Activated CD4-positive, alpha-beta T cell treated with anti-CD3 and anti-CD28 coated beads, Interleukin-2, amount 50 U/mL, for 16 hours (primary cell): Measurements from ENCODE around the gene SLC28A3.
A peak's percentile ranks its signal among the peaks of the same experiment; 100 is the strongest.
"Not testable (repeated sequence)": the region's sequence is repeated elsewhere in the genome, so short reads cannot be mapped to it uniquely, and the experiment has no call there.

Source experiments
- DNase-seq: peaks from one replicate; pipeline ENCODE4 v3.0.0-alpha.2; 2020

Gene SLC28A3

DNA sequence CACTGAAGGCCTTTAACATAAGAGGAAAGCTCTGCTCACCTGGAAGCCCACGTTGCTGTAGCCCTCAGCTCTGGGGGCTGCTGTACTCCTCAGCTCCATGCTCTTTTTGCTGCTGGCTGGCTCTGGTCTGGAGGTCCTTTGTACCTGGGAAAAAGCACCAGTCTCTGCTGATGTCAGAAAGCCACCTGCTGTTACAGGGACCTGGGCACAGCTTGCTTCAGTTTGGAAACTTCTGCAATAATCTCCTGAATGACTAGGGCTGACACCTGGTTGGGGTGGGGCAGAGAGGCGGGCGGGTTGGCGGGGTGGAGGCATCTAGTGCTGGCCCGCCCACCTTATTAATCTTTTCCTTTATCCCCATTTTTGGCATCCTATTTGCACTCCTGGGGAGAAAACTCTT lies at the start of gene SLC28A3:
Gene SLC28A3, minus strand, starts transcription at position 224 of the 400 bp plus-strand sequence. Its CDS starts 125 bp downstream, at position 99.
- no peak for DNase-seq

DNA sequence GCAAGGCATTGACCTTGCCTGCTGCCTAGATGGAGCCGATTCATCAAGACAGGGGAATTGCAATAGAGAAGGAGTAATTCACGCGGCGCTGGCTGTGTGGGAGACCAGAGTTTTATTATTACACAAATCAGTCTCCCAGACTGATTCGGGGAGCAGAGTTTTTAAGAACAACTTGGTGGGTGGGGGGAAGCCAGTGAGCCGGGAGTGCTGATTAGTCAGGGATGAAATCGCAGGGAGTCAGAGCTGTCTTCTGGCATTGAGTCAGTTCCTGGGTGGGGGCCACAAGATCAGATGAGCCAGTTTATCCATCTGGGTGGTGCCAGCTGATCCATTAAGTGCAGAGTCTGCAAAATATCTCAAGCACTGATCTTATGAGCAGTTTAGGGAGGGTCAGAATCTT lies 49.7 kb upstream of the SLC28A3 start:
- peak; percentile 19 for DNase-seq

- DNase-seq, result no peak
Measured at GRCh38 chr9:84387821-84388220, 47.3 kb upstream of the SLC28A3 start.

- DNase-seq, result no peak
Measured at GRCh38 chr9:84386753-84387152, 46.2 kb upstream of the SLC28A3 start.

- DNase-seq, result no peak
Measured at GRCh38 chr9:84385386-84386040, 45.0 kb upstream of the SLC28A3 start.

- no peak for DNase-seq
Measured at GRCh38 chr9:84384617-84385016, 44.1 kb upstream of the SLC28A3 start.

- no peak for DNase-seq
Measured at GRCh38 chr9:84383178-84383577, 42.6 kb upstream of the SLC28A3 start.

GRCh38 chr9:84382720-84383119 lies 42.2 kb upstream of the SLC28A3 start:
- no peak for DNase-seq

DNA sequence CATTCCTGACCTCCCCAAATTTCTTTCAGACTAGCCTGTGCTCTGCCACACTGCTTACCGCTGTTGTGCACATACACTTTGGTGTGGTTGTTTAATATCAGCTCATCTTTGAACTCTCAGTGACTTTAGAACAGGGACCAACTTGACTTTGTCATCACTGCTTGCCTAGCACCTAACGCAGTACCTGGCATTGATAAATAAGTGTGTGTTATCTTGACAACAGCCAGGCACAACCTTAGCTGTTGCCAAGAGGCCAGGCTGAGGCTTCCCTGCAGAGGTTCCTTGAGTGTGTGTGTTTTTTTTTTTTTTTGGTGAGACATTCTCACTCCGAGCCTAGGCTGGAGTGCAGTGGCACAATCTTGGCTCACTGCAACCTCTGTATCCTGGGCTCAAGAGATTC lies 41.0 kb upstream of the SLC28A3 start:
- DNase-seq, result no peak

GRCh38 chr9:84379740-84380139 lies 39.2 kb upstream of the SLC28A3 start:
- no peak for DNase-seq

GRCh38 chr9:84375954-84376353 lies 35.4 kb upstream of the SLC28A3 start:
- DNase-seq, result no peak

GRCh38 chr9:84374516-84374915 lies 34.0 kb upstream of the SLC28A3 start:
- DNase-seq, result no peak

GRCh38 chr9:84374013-84374412 lies 33.5 kb upstream of the SLC28A3 start:
- no peak for DNase-seq

DNA sequence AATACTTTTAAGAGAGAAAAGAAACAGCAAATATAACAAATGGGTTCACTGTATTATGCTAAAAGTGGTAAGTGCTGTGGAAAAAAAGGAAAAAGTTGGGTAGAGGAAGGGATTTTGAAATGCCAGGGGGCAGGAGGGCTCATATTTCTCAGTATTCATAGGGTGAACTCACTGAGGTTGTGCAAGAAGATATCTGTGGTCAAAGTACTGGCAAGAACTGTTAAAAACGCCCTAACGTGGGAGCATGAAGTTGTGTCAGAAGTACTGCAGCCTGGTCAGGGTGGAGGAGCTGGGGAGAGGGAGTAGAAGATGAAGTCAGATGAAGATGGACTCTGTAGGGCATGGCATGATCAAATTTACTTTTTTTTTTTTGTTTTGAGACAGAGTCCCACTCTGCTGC lies 31.2 kb upstream of the SLC28A3 start:
- DNase-seq, result no peak

- DNase-seq, result no peak
Measured at GRCh38 chr9:84368601-84369000, 28.0 kb upstream of the SLC28A3 start.

DNA sequence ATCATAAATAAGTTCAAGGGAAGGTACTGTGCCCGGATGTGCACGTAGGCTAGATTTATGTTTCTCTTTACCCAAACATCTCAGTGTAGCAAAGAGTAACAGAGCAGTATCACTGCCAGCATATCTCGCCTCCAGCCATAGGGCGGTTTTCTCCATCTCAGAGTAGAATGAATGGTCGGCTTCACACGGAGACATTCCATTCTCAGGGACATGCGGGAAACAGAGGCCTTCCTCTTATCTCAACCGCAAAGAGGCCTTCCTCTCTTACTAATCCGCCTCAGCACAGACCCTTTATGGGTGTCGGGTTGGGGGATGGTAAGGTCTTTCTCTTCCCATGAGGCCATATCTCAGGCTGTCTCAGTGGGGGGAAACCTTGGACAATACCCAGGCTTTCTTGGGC lies 27.2 kb upstream of the SLC28A3 start:
- not testable (repeated sequence) for DNase-seq

DNA sequence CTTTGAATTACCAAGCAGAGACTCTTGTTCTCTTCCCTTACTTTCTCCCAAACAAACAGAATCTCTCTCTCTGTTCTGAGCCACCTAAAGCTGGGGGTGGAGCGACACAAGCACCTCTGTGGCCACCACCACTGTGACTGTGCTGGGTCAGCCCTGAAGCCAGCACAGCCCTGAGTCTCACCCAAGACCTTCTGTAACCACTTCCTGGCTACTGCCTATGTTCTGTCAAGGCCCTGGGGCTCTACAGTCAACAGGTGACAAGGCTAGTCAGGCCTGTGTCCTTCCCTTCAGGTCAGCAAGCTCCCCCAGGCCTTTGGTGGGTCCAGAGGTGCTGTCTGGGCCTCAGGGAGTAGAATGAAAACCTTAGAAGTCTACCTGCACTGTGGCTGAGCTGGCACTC lies 26.1 kb upstream of the SLC28A3 start:
- DNase-seq, result no peak

DNA sequence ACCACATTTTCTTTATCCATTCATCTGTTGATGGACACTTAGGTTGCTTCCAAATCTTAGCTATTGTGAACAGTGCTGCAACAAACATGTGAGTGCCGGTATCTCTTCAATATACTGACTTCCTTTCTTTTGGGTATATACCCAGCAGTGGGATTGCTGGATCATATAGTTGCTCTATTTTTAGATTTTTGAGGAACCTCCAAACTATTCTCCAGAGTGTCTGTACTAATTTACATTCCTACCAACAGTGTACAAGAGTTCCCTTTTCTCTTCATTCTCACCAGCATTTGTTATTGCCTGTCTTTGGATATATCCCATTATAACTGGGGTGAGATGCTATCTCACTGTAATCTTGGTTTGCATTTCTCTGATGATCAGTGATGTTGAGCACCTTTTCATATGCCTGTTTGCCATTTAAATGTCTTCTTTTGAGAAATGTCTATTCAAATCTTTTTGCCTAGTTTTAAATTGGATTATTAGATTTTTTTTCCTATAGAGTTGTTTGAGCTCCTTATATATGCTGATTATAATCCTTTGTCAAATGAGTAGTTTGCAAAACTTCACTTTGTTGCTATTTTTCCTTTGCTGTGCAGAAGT lies 24.4 kb upstream of the SLC28A3 start:
- DNase-seq, result not testable (repeated sequence)

DNA sequence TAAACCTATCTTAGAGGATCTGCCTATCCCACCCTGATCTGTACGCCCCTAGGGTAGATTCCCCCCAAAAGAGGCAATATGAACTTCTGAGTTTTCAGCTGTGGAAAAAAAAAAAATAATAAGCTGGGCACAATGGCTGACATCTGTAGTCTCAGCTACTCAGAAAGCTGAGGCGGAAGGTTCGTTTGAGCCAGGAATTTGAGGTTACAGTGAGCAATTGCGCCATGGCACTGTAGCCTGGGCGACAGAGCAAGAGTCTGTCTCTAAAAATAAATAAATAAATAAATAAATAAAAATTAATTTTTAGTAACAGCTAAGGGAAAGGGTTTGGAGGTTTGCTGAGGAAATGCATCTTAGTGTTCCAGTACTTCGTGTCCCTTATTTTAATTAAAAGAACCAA lies 21.1 kb upstream of the SLC28A3 start:
- DNase-seq, result no peak

DNA sequence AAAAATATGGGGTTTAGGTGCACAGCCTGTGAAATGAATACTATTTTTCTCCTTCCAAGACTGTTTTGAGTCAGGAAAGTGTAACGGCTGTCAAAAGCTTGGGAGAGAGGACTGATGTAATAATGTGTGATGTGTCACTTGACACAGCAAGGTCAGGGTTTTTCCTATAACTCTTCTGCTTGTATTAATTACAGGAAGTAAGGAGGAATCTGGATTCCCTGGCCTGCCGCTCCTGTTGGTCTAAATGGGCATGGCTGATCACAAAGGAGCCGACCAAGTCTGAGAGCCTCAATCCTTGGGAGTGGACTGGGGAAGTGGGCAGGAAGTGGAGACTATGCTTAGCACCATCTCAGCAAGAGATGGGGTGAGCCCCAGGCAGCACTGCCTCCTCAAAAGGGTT lies 16.7 kb upstream of the SLC28A3 start:
- DNase-seq, result no peak

- no peak for DNase-seq
Measured at GRCh38 chr9:84354035-84354434, 13.5 kb upstream of the SLC28A3 start.

GRCh38 chr9:84349671-84350070 lies 9.1 kb upstream of the SLC28A3 start:
- no peak for DNase-seq

GRCh38 chr9:84343111-84343521 lies 2.6 kb upstream of the SLC28A3 start:
- no peak for DNase-seq

DNA sequence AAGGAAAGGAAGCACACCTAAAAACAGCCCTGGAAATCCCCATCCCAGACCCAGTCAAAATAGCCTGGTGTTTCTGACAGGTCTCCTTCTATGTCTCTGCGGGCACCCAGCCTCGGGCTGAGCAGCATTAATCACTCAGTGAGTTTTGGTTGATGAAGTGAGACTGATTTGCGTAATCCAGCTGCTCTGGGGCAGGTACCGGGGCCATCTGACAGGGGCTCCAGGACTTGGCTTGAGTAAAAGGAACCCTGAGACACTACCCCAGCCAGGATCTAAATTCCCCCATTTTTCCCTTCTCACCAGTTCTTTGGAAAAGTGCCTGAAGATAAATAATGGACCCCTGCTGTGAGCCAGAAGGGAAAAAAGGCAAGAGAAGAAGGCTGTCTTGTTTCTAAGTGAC lies 596 bp downstream of the SLC28A3 start:
- DNase-seq, result no peak

DNA sequence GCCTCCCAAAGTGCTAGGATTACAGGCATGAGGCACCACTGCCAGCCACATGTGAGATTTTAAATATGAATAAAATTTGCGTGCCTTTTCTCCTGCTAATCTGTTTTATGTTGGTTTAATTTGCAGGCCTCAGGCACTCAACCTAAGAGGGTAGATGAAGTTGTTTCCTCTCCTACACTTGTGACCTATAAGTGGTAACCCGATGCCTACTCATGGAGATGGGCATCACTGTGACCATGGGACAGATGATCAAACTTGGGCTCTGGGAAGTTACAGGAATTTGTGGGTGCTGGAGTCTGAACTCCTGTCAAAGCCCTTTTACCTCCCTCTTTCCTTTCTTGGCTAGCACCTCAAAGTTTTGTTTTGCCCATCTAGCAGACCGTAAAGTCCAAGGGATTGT lies 1.1 kb downstream of the SLC28A3 start:
- no peak for DNase-seq
